Upper lobe of left lung (tissue), 4 donors: ENCODE data around the gene CNOT11.

Source experiments
- CTCF ChIP-seq, 6 experiments: fragments of 450-650 bp in 4 of 6; fragments of 200-600 bp in 2 of 6; sonication (generic) in 2 of 6; IDR thresholded peaks; one replicate each; pipeline ENCODE4 v1.5.1; 2016 to 2019; ENCODE audit warnings: antibody characterized with exemption in 6 of 6
- EP300 ChIP-seq, 4 donors: sonication (generic); formaldehyde crosslinking; IDR thresholded peaks; one replicate each; pipeline ENCODE4 v1.5.1; 2017; ENCODE audit warnings: antibody characterized with exemption in 4 of 4, control low read depth in 2 of 4
- POLR2A ChIP-seq, 4 donors: fragments of 450-650 bp; IDR thresholded peaks; one replicate each; pipeline ENCODE4 v1.5.1; 2016 to 2017; ENCODE audit warnings: antibody characterized with exemption in 4 of 4, mild to moderate bottlenecking in 2 of 4

GRCh38 chr2:101252408-101253012 lies at the start of gene CNOT11:
- TF ChIP-seq CTCF (IDR thresholded peaks at IDR 0.05) (peak in 3 of 6 experiments; percentile 0 to 19 (median 9)), EP300 (IDR thresholded peaks at IDR 0.05) (peak in 1 of 4 donors; percentile 28), POLR2A (IDR thresholded peaks at IDR 0.05) (peak in 2 of 4 donors; percentile 12 to 91)
